K562 (cell line): ENCODE data around the gene CHD2. TPM values are rescaled to one million over a fixed set of nuclear protein-coding genes. Genes with fewer than 3 reads are reported as not detected.

ENCODE experiments used
- EWSR1 ChIP-seq: fragments of 450-650 bp; IDR thresholded peaks from 2 replicates; pipeline ENCODE4 v1.6.1; 2018; ENCODE audit warnings: borderline replicate concordance, mild to moderate bottlenecking, low read depth, moderate library complexity; ENCODE audit not compliant: partially characterized antibody
- GTF2A2 ChIP-seq: IDR thresholded peaks from 2 replicates; pipeline ENCODE4 v1.6.1; 2016; ENCODE audit warnings: mild to moderate bottlenecking, missing genetic modification characterization, missing compliant biosample characterization
- KAT7 ChIP-seq: sonication (generic); formaldehyde crosslinking; IDR thresholded peaks from 2 replicates; pipeline ENCODE4 v1.8.0; 2022; ENCODE audit warnings: missing genetic modification reagents, mild to moderate bottlenecking, borderline replicate concordance
- KDM4B ChIP-seq, 2 experiments: fragments of 450-650 bp in 1 of 2; sonication (generic) in 1 of 2; IDR thresholded peaks; 2 replicates each; pipeline ENCODE4 v1.6.1; 2016 to 2017; ENCODE audit warnings: borderline replicate concordance in 2 of 2, antibody characterized with exemption in 1 of 2, low read depth in 1 of 2, mild to moderate bottlenecking in 1 of 2
- KDM5B ChIP-seq: fragments of 200-600 bp; sonication (generic); IDR thresholded peaks from 2 replicates; pipeline ENCODE4 v1.6.1; 2012; ENCODE audit warnings: low read depth, mild to moderate bottlenecking, moderate library complexity, low read length, control low read depth, inconsistent platforms; ENCODE audit not compliant: insufficient replicate concordance
- MAFF ChIP-seq: IDR thresholded peaks from 2 replicates; pipeline ENCODE4 v1.6.1; 2012; ENCODE audit warnings: low read length, improper control_type of control experiment
- MEIS2 ChIP-seq: fragments of 450-650 bp; IDR thresholded peaks from 2 replicates; pipeline ENCODE4 v1.6.1; 2014; ENCODE audit warnings: mild to moderate bottlenecking; ENCODE audit not compliant: partially characterized antibody
- ZNF589 ChIP-seq: fragments of 200-800 bp; sonication (Bioruptor generic); IDR thresholded peaks from 2 replicates; pipeline ENCODE4 v1.6.1; 2016; ENCODE audit warnings: low read depth, missing genetic modification characterization, missing compliant biosample characterization
- ZNF699 ChIP-seq: fragments of 250-450 bp; sonication (Bioruptor Pico); IDR thresholded peaks from 2 replicates; pipeline ENCODE4 v1.8.0; 2021; ENCODE audit warnings: mild to moderate bottlenecking, moderate library complexity; ENCODE audit not compliant: insufficient replicate concordance
- polyA plus RNA-seq, 8 experiments: library from polyadenylated mRNA; depleted of rRNA in 4 of 8; stranded (reverse) in 5 of 8; unstranded in 3 of 8; fragments of >200 nt; fragmentation: Nextera tagmentation in 2 of 8; fragmentation: Illumina TruSeq in 1 of 8; extraction: Ambion mirVana in 2 of 8; extraction: Trizol in 1 of 8; gene quantifications; 2 replicates each; pipeline versions ENCODE4 v1.2.1 to v1.2.3, GENCODE V29; 2011 to 2014; ENCODE audit warnings: inconsistent platforms in 1 of 8, missing spikeins in 1 of 8
- total RNA-seq, 7 experiments: library from RNA; depleted of rRNA in 6 of 7; stranded (reverse); fragments of >200 nt in 6 of 7; fragmentation: Illumina TruSeq in 2 of 7; extraction: Trizol in 2 of 7; gene quantifications; 2 replicates each; pipeline versions ENCODE4 v1.2.1 to v1.2.3, GENCODE V29; 2011 to 2021; ENCODE audit warnings: low replicate concordance in 1 of 7
- TF ChIP-seq, protein P1 (sequence below), 2 experiments: fragments of 450-650 bp in 1 of 2; sonication (generic) in 1 of 2; formaldehyde crosslinking in 1 of 2; IDR thresholded peaks in 1 of 2; conservative IDR thresholded peaks in 1 of 2; 2 replicates each; pipeline versions ENCODE4 v1.6.1 to v1.8.1; 2016 to 2023; ENCODE audit warnings: mild to moderate bottlenecking in 2 of 2, moderate library complexity in 2 of 2, inconsistent platforms in 1 of 2, missing genetic modification reagents in 1 of 2
- TF ChIP-seq, protein P2 (sequence below): IDR thresholded peaks from 2 replicates; pipeline ENCODE4 v1.6.1; 2011; ENCODE audit warnings: borderline replicate concordance, low read depth, mild to moderate bottlenecking, moderate library complexity, low read length; ENCODE audit not compliant: insufficient read depth, poor library complexity, severe bottlenecking
- TF ChIP-seq, protein P3 (sequence below): sonication (generic); formaldehyde crosslinking; IDR thresholded peaks from 2 replicates; pipeline ENCODE4 v1.8.1; 2023; ENCODE audit warnings: mild to moderate bottlenecking, missing genetic modification reagents
- TF ChIP-seq, protein P4 (sequence below): fragments of 450-650 bp; IDR thresholded peaks from 2 replicates; pipeline ENCODE4 v1.7.0; 2016; ENCODE audit warnings: borderline replicate concordance
- TF ChIP-seq, protein P5 (sequence below): fragments of 250-450 bp; sonication (Bioruptor Pico); IDR thresholded peaks from 2 replicates; pipeline ENCODE4 v1.4.0; 2020; ENCODE audit warnings: mild to moderate bottlenecking, moderate library complexity, borderline replicate concordance

CHD2 gene
- total and polyA plus RNA-seq, 9 of the 15 experiments (the other 6 are each of a cell fraction or from before 2014, with no cell fraction given) = 38.9 to 70.8 (median 56.2) TPM

DNA sequence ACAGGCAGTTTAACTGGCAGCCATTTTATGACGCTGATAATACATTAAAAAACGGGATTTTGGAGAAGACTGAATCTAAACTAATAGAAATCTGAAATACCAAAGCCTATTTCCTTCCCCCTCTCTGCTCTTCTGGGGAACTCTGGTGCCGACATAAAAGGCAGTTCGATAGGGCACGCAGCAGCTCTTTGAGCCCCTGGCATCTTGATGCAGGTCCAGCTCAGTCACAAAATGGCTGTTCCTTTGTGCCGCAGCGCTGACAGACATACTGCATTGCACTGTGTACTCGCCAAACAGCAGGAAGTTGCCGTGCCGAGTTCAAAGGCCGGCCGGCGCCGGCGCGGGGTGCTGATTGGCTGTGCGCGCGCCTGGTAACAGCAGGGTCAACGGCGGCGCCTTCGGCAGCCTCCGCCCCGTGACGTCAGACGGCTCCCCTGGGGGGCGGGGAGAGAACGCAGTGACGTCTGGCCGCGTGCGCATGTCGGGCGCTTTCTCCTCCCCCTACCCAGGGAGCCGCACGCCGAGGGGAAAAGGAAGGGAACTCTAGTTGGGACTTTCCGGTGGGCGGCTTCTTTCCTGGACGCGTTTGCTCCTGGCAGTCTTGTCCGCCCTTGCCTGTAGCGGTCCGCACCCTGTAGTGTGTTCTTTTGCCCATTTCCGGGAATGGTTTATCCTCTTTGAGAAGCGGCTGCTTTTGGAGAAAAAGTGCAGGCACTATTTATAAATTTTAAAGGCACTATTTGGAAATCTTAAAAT lies 4.0 kb downstream of the CHD2 start (continued):
- TF ChIP-seq, protein P1, sequence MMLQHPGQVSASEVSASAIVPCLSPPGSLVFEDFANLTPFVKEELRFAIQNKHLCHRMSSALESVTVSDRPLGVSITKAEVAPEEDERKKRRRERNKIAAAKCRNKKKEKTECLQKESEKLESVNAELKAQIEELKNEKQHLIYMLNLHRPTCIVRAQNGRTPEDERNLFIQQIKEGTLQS (IDR thresholded peaks at IDR 0.05) = peak; percentile 87
- TF ChIP-seq, protein P1 (CRISPR knock-in tag; conservative IDR thresholded peaks at IDR 0.05) = no peak
- TF ChIP-seq KDM5B = peak; percentile 84
- peak in 1 of 2 experiments; percentile 69; a peak in 1 of 4 replicates for TF ChIP-seq KDM4B (IDR thresholded peaks at IDR 0.05; ENCODE audit: borderline replicate concordance in 2 of 2, low read depth in 1 of 2)
- peak; percentile 93 for TF ChIP-seq ZNF589 (CRISPR knock-in tag)
- TF ChIP-seq, protein P2, sequence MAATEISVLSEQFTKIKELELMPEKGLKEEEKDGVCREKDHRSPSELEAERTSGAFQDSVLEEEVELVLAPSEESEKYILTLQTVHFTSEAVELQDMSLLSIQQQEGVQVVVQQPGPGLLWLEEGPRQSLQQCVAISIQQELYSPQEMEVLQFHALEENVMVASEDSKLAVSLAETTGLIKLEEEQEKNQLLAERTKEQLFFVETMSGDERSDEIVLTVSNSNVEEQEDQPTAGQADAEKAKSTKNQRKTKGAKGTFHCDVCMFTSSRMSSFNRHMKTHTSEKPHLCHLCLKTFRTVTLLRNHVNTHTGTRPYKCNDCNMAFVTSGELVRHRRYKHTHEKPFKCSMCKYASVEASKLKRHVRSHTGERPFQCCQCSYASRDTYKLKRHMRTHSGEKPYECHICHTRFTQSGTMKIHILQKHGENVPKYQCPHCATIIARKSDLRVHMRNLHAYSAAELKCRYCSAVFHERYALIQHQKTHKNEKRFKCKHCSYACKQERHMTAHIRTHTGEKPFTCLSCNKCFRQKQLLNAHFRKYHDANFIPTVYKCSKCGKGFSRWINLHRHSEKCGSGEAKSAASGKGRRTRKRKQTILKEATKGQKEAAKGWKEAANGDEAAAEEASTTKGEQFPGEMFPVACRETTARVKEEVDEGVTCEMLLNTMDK = no peak
- TF ChIP-seq MEIS2 = peak; percentile 98
- TF ChIP-seq, protein P3, sequence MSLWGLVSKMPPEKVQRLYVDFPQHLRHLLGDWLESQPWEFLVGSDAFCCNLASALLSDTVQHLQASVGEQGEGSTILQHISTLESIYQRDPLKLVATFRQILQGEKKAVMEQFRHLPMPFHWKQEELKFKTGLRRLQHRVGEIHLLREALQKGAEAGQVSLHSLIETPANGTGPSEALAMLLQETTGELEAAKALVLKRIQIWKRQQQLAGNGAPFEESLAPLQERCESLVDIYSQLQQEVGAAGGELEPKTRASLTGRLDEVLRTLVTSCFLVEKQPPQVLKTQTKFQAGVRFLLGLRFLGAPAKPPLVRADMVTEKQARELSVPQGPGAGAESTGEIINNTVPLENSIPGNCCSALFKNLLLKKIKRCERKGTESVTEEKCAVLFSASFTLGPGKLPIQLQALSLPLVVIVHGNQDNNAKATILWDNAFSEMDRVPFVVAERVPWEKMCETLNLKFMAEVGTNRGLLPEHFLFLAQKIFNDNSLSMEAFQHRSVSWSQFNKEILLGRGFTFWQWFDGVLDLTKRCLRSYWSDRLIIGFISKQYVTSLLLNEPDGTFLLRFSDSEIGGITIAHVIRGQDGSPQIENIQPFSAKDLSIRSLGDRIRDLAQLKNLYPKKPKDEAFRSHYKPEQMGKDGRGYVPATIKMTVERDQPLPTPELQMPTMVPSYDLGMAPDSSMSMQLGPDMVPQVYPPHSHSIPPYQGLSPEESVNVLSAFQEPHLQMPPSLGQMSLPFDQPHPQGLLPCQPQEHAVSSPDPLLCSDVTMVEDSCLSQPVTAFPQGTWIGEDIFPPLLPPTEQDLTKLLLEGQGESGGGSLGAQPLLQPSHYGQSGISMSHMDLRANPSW (CRISPR knock-in tag) = no peak
- TF ChIP-seq, protein P4, sequence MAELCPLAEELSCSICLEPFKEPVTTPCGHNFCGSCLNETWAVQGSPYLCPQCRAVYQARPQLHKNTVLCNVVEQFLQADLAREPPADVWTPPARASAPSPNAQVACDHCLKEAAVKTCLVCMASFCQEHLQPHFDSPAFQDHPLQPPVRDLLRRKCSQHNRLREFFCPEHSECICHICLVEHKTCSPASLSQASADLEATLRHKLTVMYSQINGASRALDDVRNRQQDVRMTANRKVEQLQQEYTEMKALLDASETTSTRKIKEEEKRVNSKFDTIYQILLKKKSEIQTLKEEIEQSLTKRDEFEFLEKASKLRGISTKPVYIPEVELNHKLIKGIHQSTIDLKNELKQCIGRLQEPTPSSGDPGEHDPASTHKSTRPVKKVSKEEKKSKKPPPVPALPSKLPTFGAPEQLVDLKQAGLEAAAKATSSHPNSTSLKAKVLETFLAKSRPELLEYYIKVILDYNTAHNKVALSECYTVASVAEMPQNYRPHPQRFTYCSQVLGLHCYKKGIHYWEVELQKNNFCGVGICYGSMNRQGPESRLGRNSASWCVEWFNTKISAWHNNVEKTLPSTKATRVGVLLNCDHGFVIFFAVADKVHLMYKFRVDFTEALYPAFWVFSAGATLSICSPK = no peak
- TF ChIP-seq, protein P5, sequence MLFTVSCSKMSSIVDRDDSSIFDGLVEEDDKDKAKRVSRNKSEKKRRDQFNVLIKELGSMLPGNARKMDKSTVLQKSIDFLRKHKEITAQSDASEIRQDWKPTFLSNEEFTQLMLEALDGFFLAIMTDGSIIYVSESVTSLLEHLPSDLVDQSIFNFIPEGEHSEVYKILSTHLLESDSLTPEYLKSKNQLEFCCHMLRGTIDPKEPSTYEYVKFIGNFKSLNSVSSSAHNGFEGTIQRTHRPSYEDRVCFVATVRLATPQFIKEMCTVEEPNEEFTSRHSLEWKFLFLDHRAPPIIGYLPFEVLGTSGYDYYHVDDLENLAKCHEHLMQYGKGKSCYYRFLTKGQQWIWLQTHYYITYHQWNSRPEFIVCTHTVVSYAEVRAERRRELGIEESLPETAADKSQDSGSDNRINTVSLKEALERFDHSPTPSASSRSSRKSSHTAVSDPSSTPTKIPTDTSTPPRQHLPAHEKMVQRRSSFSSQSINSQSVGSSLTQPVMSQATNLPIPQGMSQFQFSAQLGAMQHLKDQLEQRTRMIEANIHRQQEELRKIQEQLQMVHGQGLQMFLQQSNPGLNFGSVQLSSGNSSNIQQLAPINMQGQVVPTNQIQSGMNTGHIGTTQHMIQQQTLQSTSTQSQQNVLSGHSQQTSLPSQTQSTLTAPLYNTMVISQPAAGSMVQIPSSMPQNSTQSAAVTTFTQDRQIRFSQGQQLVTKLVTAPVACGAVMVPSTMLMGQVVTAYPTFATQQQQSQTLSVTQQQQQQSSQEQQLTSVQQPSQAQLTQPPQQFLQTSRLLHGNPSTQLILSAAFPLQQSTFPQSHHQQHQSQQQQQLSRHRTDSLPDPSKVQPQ = no peak
- TF ChIP-seq KAT7 (CRISPR knock-in tag) = peak; percentile 71; the same call in 1 of the 2 replicates
- no peak for TF ChIP-seq MAFF
- no peak for TF ChIP-seq EWSR1
- no peak for TF ChIP-seq GTF2A2 (tag)
- no peak for TF ChIP-seq ZNF699
